HEK293 (cell line): ENCODE results near the gene GLTPD2.
A peak's percentile ranks its signal among the peaks of the same experiment; 100 is the strongest.

Experiments
- CTCF ChIA-PET: fragments of 350-600 bp; formaldehyde crosslinking; extraction: SDS; loops from one replicate; lab custom pipeline; 2021; ENCODE audit warnings: antibody characterized with exemption; lab: Yijun Ruan, JAX
- POLR2A ChIA-PET: fragments of 300-600 bp; formaldehyde crosslinking; extraction: SDS; loops from one replicate; lab custom pipeline; 2020; ENCODE audit warnings: antibody characterized with exemption, inconsistent platforms; lab: Yijun Ruan, JAX
- H3K27ac ChIP-seq: fragments of 200-500 bp; sonication (Bioruptor generic); 2 replicates; pipeline ENCODE4 v1.5.1; 2014; ENCODE audit warnings: low read depth, low read length, control low read depth, inconsistent platforms; ENCODE audit errors: extremely low read depth
- H3K36me3 ChIP-seq, 2 experiments: fragments of 200-500 bp in 1 of 2; sonication (Bioruptor generic) in 1 of 2; 1 replicate in 1 of 2; 2 replicates in 1 of 2; pipeline ENCODE4 v1.5.1; 2014 to 2017; ENCODE audit warnings: inconsistent platforms in 2 of 2, low read length in 2 of 2; ENCODE audit not compliant: control insufficient read depth in 2 of 2, insufficient read depth in 1 of 2
- H3K4me1 ChIP-seq: fragments of 200-500 bp; sonication (Bioruptor generic); 2 replicates; pipeline ENCODE4 v1.5.1; 2014; ENCODE audit warnings: mild to moderate bottlenecking, low read length, inconsistent platforms; ENCODE audit not compliant: control insufficient read depth, insufficient read depth
- H3K4me3 ChIP-seq: 2 replicates; pipeline ENCODE4 v1.5.1; 2011; ENCODE audit warnings: low read depth, mild to moderate bottlenecking, control low read depth, low read length, moderate library complexity
- H3K9me3 ChIP-seq: fragments of 200-500 bp; sonication (Bioruptor generic); 2 replicates; pipeline ENCODE4 v1.5.1; 2014; ENCODE audit warnings: low read depth, low read length, inconsistent platforms; ENCODE audit not compliant: control insufficient read depth, insufficient read depth
- ATF2 ChIP-seq: fragments of 450-650 bp; formaldehyde crosslinking; IDR thresholded peaks from 2 replicates; pipeline ENCODE4 v1.5.1; 2016; ENCODE audit warnings: missing biosample characterization, missing genetic modification characterization, low read depth
- BCL6B ChIP-seq: fragments of 450-650 bp; formaldehyde crosslinking; IDR thresholded peaks from 2 replicates; pipeline ENCODE4 v1.5.1; 2017; ENCODE audit warnings: missing biosample characterization, missing genetic modification characterization
- KLF7 ChIP-seq: fragments of 450-650 bp; formaldehyde crosslinking; IDR thresholded peaks from 2 replicates; pipeline ENCODE4 v1.5.1; 2016; ENCODE audit warnings: missing biosample characterization, missing genetic modification characterization, borderline replicate concordance
- PATZ1 ChIP-seq: fragments of 450-650 bp; formaldehyde crosslinking; IDR thresholded peaks from 2 replicates; pipeline ENCODE4 v1.5.1; 2016; ENCODE audit warnings: missing biosample characterization, missing genetic modification characterization
- SP3 ChIP-seq: fragments of 450-650 bp; formaldehyde crosslinking; IDR thresholded peaks from 2 replicates; pipeline ENCODE4 v1.5.1; 2016; ENCODE audit warnings: missing biosample characterization, missing genetic modification characterization
- WT1 ChIP-seq: fragments of 450-650 bp; formaldehyde crosslinking; IDR thresholded peaks from 2 replicates; pipeline ENCODE4 v1.5.1; 2016; ENCODE audit warnings: missing biosample characterization, missing genetic modification characterization
- ZBTB10 ChIP-seq: fragments of 450-650 bp; formaldehyde crosslinking; IDR thresholded peaks from 2 replicates; pipeline ENCODE4 v1.5.1; 2016; ENCODE audit warnings: missing biosample characterization, missing genetic modification characterization
- ZBTB6 ChIP-seq: fragments of 450-650 bp; formaldehyde crosslinking; IDR thresholded peaks from 2 replicates; pipeline ENCODE4 v1.5.1; 2017; ENCODE audit warnings: missing biosample characterization, missing genetic modification characterization
- ZEB2 ChIP-seq: fragments of 450-650 bp; formaldehyde crosslinking; IDR thresholded peaks from 2 replicates; pipeline ENCODE4 v1.5.1; 2016; ENCODE audit warnings: missing biosample characterization, missing genetic modification characterization
- ZFP37 ChIP-seq: fragments of 450-650 bp; formaldehyde crosslinking; IDR thresholded peaks from 2 replicates; pipeline ENCODE4 v1.5.1; 2016; ENCODE audit warnings: missing biosample characterization, missing genetic modification characterization
- ZNF155 ChIP-seq: fragments of 450-650 bp; formaldehyde crosslinking; IDR thresholded peaks from 2 replicates; pipeline ENCODE4 v1.5.1; 2016; ENCODE audit warnings: missing biosample characterization, missing genetic modification characterization
- ZNF174 ChIP-seq: fragments of 450-650 bp; formaldehyde crosslinking; IDR thresholded peaks from 2 replicates; pipeline ENCODE4 v1.5.0; 2017; ENCODE audit warnings: missing biosample characterization, mild to moderate bottlenecking, missing genetic modification characterization
- ZNF2 ChIP-seq: fragments of 450-650 bp; formaldehyde crosslinking; IDR thresholded peaks from 2 replicates; pipeline ENCODE4 v1.5.1; 2016; ENCODE audit warnings: missing biosample characterization, missing genetic modification characterization
- ZNF239 ChIP-seq: fragments of 450-650 bp; formaldehyde crosslinking; IDR thresholded peaks from 2 replicates; pipeline ENCODE4 v1.5.1; 2016; ENCODE audit warnings: missing biosample characterization, missing genetic modification characterization
- ZNF248 ChIP-seq: fragments of 450-650 bp; formaldehyde crosslinking; IDR thresholded peaks from 2 replicates; pipeline ENCODE4 v1.5.1; 2017; ENCODE audit warnings: missing biosample characterization, missing genetic modification characterization
- ZNF335 ChIP-seq: fragments of 450-650 bp; formaldehyde crosslinking; conservative IDR thresholded peaks from 2 replicates; pipeline ENCODE4 v1.5.1; 2016; ENCODE audit warnings: missing biosample characterization, missing genetic modification characterization
- ZNF341 ChIP-seq: fragments of 450-650 bp; formaldehyde crosslinking; IDR thresholded peaks from 2 replicates; pipeline ENCODE4; 2016; ENCODE audit warnings: low read depth, missing biosample characterization, missing genetic modification characterization
- ZNF362 ChIP-seq: fragments of 450-650 bp; formaldehyde crosslinking; IDR thresholded peaks from 2 replicates; pipeline ENCODE4 v1.5.1; 2016; ENCODE audit warnings: missing biosample characterization, missing genetic modification characterization
- ZNF398 ChIP-seq: fragments of 450-650 bp; formaldehyde crosslinking; IDR thresholded peaks from 2 replicates; pipeline ENCODE4 v1.5.1; 2017; ENCODE audit warnings: missing biosample characterization, missing genetic modification characterization
- ZNF629 ChIP-seq: fragments of 450-650 bp; formaldehyde crosslinking; IDR thresholded peaks from 2 replicates; pipeline ENCODE4 v1.5.1; 2017; ENCODE audit warnings: missing biosample characterization, missing genetic modification characterization
- ZNF843 ChIP-seq: fragments of 450-650 bp; formaldehyde crosslinking; IDR thresholded peaks from 2 replicates; pipeline ENCODE4 v1.5.1; 2016; ENCODE audit warnings: missing biosample characterization, missing genetic modification characterization
- ZSCAN30 ChIP-seq: fragments of 450-650 bp; IDR thresholded peaks from 2 replicates; pipeline ENCODE4 v1.5.1; 2018; ENCODE audit warnings: missing biosample characterization, mild to moderate bottlenecking, missing genetic modification characterization, moderate library complexity

Gene GLTPD2

GRCh38 chr17:4739122-4740024, 49.4 kb upstream of the GLTPD2 start, which contains the start of the genes CXCL16 and ZMYND15 (continued):
- TF ChIP-seq ZNF843 (tag by site-specific recombination) (0 out of 2 replicates have a peak, but pooled peaks have one; percentile 22), ZNF341 (tag by site-specific recombination) (peak; percentile 20; the same call in 1 of the 2 replicates), ZNF362 (no peak), KLF7 (no peak), ZSCAN30 (tag by site-specific recombination) (peak; percentile 85), ZFP37 (tag by site-specific recombination) (peak; percentile 56; the same call in 1 of the 2 replicates), ZNF174 (tag by site-specific recombination) (no peak), SP3 (tag by site-specific recombination) (0 out of 2 replicates have a peak, but pooled peaks have one; percentile 2), ZNF335 (peak; percentile 70), ZNF155 (tag by site-specific recombination) (no peak), ZEB2 (tag by site-specific recombination) (peak; percentile 42; the same call in 1 of the 2 replicates)

GRCh38 chr17:4740025-4740351, 48.8 kb upstream of the GLTPD2 start:
- no peak overlapping the region; the same call in 1 of the 2 replicates for H3K27ac ChIP-seq
- H3K4me3 ChIP-seq: peak overlapping the region; percentile 62
- CTCF ChIA-PET: interaction anchor here (0.6 to 1.6 kb wide), 2 partner anchors 142 to 294 kb away, joined by 3 to 6 read pairs; no protein-coding TSS in a partner anchor
- peaks cover 8% of the 10 kb centered on the region for H3K4me1 ChIP-seq
- H3K9me3 ChIP-seq: no peaks in the 10 kb centered on the region
- POLR2A ChIA-PET: interaction anchor here (1.2 to 1.8 kb wide), 2 partner anchors 30 to 50 kb away, joined by 3 to 7 read pairs; no protein-coding TSS in a partner anchor
- no peaks in the 10 kb centered on the region; a peak in 1 of 3 replicates for H3K36me3 ChIP-seq
- TF ChIP-seq ZNF239: no peak
- TF ChIP-seq SP3 (tag by site-specific recombination): 0 out of 2 replicates have a peak, but pooled peaks have one; percentile 3
- TF ChIP-seq ZNF629: peak; percentile 87
- no peak for TF ChIP-seq BCL6B (tag by site-specific recombination)
- TF ChIP-seq ZNF335: 0 out of 2 replicates have a peak, but pooled peaks have one; percentile 44
- 0 out of 2 replicates have a peak, but pooled peaks have one; percentile 12 for TF ChIP-seq ATF2 (tag by site-specific recombination)
- no peak for TF ChIP-seq ZNF248 (tag by site-specific recombination)
- no peak for TF ChIP-seq ZNF2 (tag by site-specific recombination)
- TF ChIP-seq WT1 (tag by site-specific recombination): no peak
- TF ChIP-seq ZBTB10: peak; percentile 63; the same call in 1 of the 2 replicates
- peak; percentile 47; the same call in 1 of the 2 replicates for TF ChIP-seq PATZ1 (tag by site-specific recombination)
- TF ChIP-seq ZEB2 (tag by site-specific recombination): peak; percentile 11; the same call in 1 of the 2 replicates
- peak; percentile 56 for TF ChIP-seq ZNF398 (tag by site-specific recombination)
- TF ChIP-seq ZBTB6: no peak
